Kidney (tissue), 14 donors: Measurements from ENCODE around the gene TECPR1. TPM values are rescaled to one million over a fixed set of nuclear protein-coding genes. Genes with fewer than 3 reads are reported as not detected.

ENCODE experiments used
- DNase-seq, 5 donors: peaks; one replicate each; pipeline ENCODE4 v3.0.0-alpha.2; 2013 to 2020
- FAIRE-seq: peaks from 2 replicates; lab custom pipeline; 2012; peaks lifted over from hg19 to GRCh38; lab: Jason Lieb, UNC
- H3K27ac ChIP-seq, 2 donors: one replicate each; pipeline ENCODE4 v1.7.0; 2013; ENCODE audit warnings: low read depth in 2 of 2, low read length in 2 of 2, inconsistent platforms in 1 of 2
- H3K27me3 ChIP-seq: one replicate; pipeline ENCODE4 v1.7.1; 2013; ENCODE audit warnings: low read length, inconsistent platforms; ENCODE audit not compliant: control insufficient read depth, insufficient read depth
- H3K36me3 ChIP-seq, 3 donors: one replicate each; pipeline versions ENCODE4 v1.7.0 to v1.7.1; 2013; ENCODE audit warnings: low read length in 3 of 3, control low read depth in 1 of 3, inconsistent platforms in 1 of 3; ENCODE audit not compliant: insufficient read depth in 3 of 3, control insufficient read depth in 2 of 3
- H3K4me1 ChIP-seq, 3 donors: one replicate each; pipeline versions ENCODE4 v1.7.0 to v1.7.1; 2013; ENCODE audit warnings: low read length in 3 of 3, inconsistent platforms in 1 of 3, low read depth in 1 of 3; ENCODE audit not compliant: control insufficient read depth in 2 of 3, insufficient read depth in 2 of 3
- H3K4me3 ChIP-seq, 3 donors: one replicate each; pipeline versions ENCODE4 v1.7.0 to v1.8.1; 2013; ENCODE audit warnings: low read length in 3 of 3, control low read depth in 1 of 3, inconsistent platforms in 1 of 3
- H3K9ac ChIP-seq, 3 donors: one replicate each; pipeline versions ENCODE4 v1.7.0 to v1.7.1; 2013; ENCODE audit warnings: low read length in 3 of 3, control low read depth in 1 of 3, inconsistent platforms in 1 of 3
- H3K9me3 ChIP-seq, 3 donors: one replicate each; pipeline versions ENCODE4 v1.7.0 to v1.7.1; 2013; ENCODE audit warnings: low read length in 3 of 3, control low read depth in 1 of 3, inconsistent platforms in 1 of 3; ENCODE audit not compliant: control insufficient read depth in 2 of 3, insufficient read depth in 1 of 3
- CTCF ChIP-seq: IDR thresholded peaks from 3 replicates; pipeline ENCODE4 v1.5.1; 2012; ENCODE audit warnings: mild to moderate bottlenecking, moderate library complexity, borderline replicate concordance; ENCODE audit not compliant: insufficient read depth; ENCODE audit errors: extremely low read depth
- intact Hi-C: fragments of 100-400 bp; cut with DNase I; formaldehyde crosslinking; loops from one replicate; pipeline ENCODE4 v1.11.1; 2022
- polyA plus RNA-seq: library from polyadenylated mRNA; stranded (reverse); fragments of 350-450 nt; fragmentation: Illumina TruSeq; extraction: RNeasy Lipid Tissue Mini Kit (QIAGEN cat#74804); gene quantifications from one replicate; pipeline ENCODE4 v1.2.3, GENCODE V29; 2014; ENCODE audit warnings: low read depth, low replicate concordance; ENCODE audit not compliant: insufficient read depth
- total RNA-seq: library from RNA; stranded (reverse); fragmentation: NEBNext Ultra II Directional; extraction: Animal tissue kit (Norgen Biotek cat#: 25700); gene quantifications from one replicate; pipeline ENCODE4 v1.2.1, GENCODE V29; 2021
- donor health status: control.
- donor health status: control.
- donor health status: control.
- donor health status: control.
- donor health status: control.
- donor health status: DM: yes; HTN: yes; CAD: no.
- donor health status: Normal renal cell carcinoma (clear cell type).

TECPR1 gene
- total and polyA plus RNA-seq, 2 donors from 2014 or later = 5.1 to 39.5 TPM

GRCh38 chr7:98240961-98241673 is 10.9 kb downstream of the TECPR1 start:
- TF ChIP-seq CTCF = peak; percentile 79
- peak in 3 of 5 donors; percentile 27 to 49 (median 39) for DNase-seq
- no peak overlapping the region for H3K27ac ChIP-seq
- no peak overlapping the region for H3K9ac ChIP-seq
- intact Hi-C loops = no loop called here
- FAIRE-seq = no peak
- H3K27me3 ChIP-seq = no peaks in the 10 kb centered on the region
- H3K4me1 ChIP-seq = no peaks in the 10 kb centered on the region
- no peaks in the 10 kb centered on the region for H3K9me3 ChIP-seq
- no peak overlapping the region for H3K4me3 ChIP-seq
- peaks cover 0 to 6% (median 3%) of the 10 kb centered on the region in 3 donors for H3K36me3 ChIP-seq

- Histone ChIP-seq H3K9ac (no peak overlapping the region), H3K9me3 (no peaks in the 10 kb centered on the region), H3K27ac (no peak overlapping the region), H3K4me1 (no peaks in the 10 kb centered on the region), H3K36me3 (peaks cover 0 to 6% (median 0%) of the 10 kb centered on the region in 3 donors), H3K27me3 (no peaks in the 10 kb centered on the region), H3K4me3 (no peak overlapping the region)
- no peak for TF ChIP-seq CTCF
- DNase-seq = no peak
- intact Hi-C loops = no loop called here
- no peak for FAIRE-seq
These were observed 13.1 kb downstream of the TECPR1 start for GRCh38 chr7:98238976-98239375.

GRCh38 chr7:98238076-98238475 is 14.0 kb downstream of the TECPR1 start:
- no peak for TF ChIP-seq CTCF
- Histone ChIP-seq H3K4me1 (no peaks in the 10 kb centered on the region), H3K9ac (no peak overlapping the region), H3K27ac (no peak overlapping the region), H3K4me3 (no peak overlapping the region), H3K9me3 (no peaks in the 10 kb centered on the region), H3K27me3 (no peaks in the 10 kb centered on the region), H3K36me3 (peaks cover 0 to 6% (median 0%) of the 10 kb centered on the region in 3 donors)
- intact Hi-C loops = no loop called here
- FAIRE-seq (no peak), DNase-seq (no peak)
